Fibroblast of mammary gland (primary cell): Measurements from ENCODE around the gene B3GLCT.
A peak's percentile ranks its signal among the peaks of the same experiment; 100 is the strongest.
"Not testable (repeated sequence)": the region's sequence is repeated elsewhere in the genome, so short reads cannot be mapped to it uniquely, and the experiment has no call there.

Experiments
- DNase-seq: peaks from one replicate; pipeline ENCODE4 v3.0.0-alpha.2; 2010; ENCODE audit warnings: low read depth
- H3K4me3 ChIP-seq: 2 replicates; pipeline ENCODE4 v1.5.1; 2011; ENCODE audit warnings: low read depth, mild to moderate bottlenecking, low read length, moderate library complexity; ENCODE audit not compliant: control insufficient read depth
- CTCF ChIP-seq: conservative IDR thresholded peaks from 2 replicates; pipeline ENCODE4 v1.5.1; 2011; ENCODE audit warnings: low read depth, low read length, inconsistent platforms; ENCODE audit not compliant: control insufficient read depth, insufficient read depth

The B3GLCT gene

GRCh38 chr13:31172535-31172934 is 27.2 kb upstream of the B3GLCT start:
- peak; percentile 84 for DNase-seq
- H3K4me3 ChIP-seq, result no peak overlapping the region
- TF ChIP-seq CTCF, result no peak

GRCh38 chr13:31174018-31174417 is 25.8 kb upstream of the B3GLCT start:
- TF ChIP-seq CTCF, result peak; percentile 15
- no peak overlapping the region for H3K4me3 ChIP-seq
- peak; percentile 22 for DNase-seq

- peak; percentile 41 for DNase-seq
- no peak for TF ChIP-seq CTCF
- no peak overlapping the region for H3K4me3 ChIP-seq
Measured at GRCh38 chr13:31175847-31176532, 23.8 kb upstream of the B3GLCT start.

GRCh38 chr13:31177813-31178495 is 21.8 kb upstream of the B3GLCT start:
- not testable (repeated sequence) for H3K4me3 ChIP-seq, DNase-seq

GRCh38 chr13:31179241-31179640 is 20.5 kb upstream of the B3GLCT start:
- no peak for DNase-seq
- H3K4me3 ChIP-seq, result no peak overlapping the region
- no peak for TF ChIP-seq CTCF

GRCh38 chr13:31179754-31180153 is 20.0 kb upstream of the B3GLCT start:
- TF ChIP-seq CTCF, result no peak
- H3K4me3 ChIP-seq, result no peak overlapping the region
- DNase-seq, result no peak

GRCh38 chr13:31182987-31183386 is 16.8 kb upstream of the B3GLCT start:
- DNase-seq, result no peak
- no peak overlapping the region for H3K4me3 ChIP-seq
- no peak for TF ChIP-seq CTCF
